ENCODE data around the gene SRD5A3.
"Not testable (repeated sequence)": the region's sequence is repeated elsewhere in the genome, so short reads cannot be mapped to it uniquely, and the experiment has no call there.

SRD5A3 gene

GRCh38 chr4:55355555-55355954, 9.5 kb downstream of the SRD5A3 start:
- Mint-ChIP-seq H3K27ac (no peak overlapping the region), H3K4me1 (ENCODE audit: low read depth) (peaks cover 32% of the 10 kb centered on the region), H3K36me3 (ENCODE audit: low read depth) (peaks cover 21% of the 10 kb centered on the region), H3K9me3 (no peaks in the 10 kb centered on the region), H3K4me3 (no peak overlapping the region), H3K27me3 (no peaks in the 10 kb centered on the region)

- Mint-ChIP-seq H3K27me3 (no peaks in the 10 kb centered on the region), H3K4me1 (ENCODE audit: low read depth) (peaks cover 28% of the 10 kb centered on the region), H3K27ac (no peak overlapping the region), H3K36me3 (ENCODE audit: low read depth) (peaks cover 25% of the 10 kb centered on the region), H3K9me3 (no peaks in the 10 kb centered on the region), H3K4me3 (no peak overlapping the region)
These were observed 11.0 kb downstream of the SRD5A3 start for GRCh38 chr4:55356991-55357461.

DNA sequence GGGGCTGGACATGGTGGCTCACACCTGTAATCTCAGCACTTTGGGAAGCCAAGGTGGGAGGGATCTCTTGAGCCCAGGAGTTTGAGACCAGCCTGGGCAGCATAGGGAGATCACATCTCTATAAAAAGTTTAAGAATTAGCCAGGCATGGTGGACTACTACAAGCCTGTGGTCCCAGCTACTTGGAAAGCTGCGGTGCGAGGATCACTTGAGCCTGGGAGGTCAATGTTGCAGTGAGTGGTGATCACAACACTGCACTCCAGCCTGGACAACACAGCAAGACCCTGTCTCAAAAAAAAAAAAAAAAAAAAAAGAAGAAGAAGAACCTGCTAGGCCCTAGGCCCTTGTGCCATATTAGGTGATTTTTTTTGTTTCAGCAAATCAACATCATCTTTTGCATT, 12.2 kb downstream of the SRD5A3 start:
- peaks cover 20% of the 10 kb centered on the region for H3K4me1 Mint-ChIP-seq (ENCODE audit: low read depth)
- H3K36me3 Mint-ChIP-seq (ENCODE audit: low read depth) = peaks cover 16% of the 10 kb centered on the region
- H3K4me3 Mint-ChIP-seq = no peak overlapping the region
- H3K27me3 Mint-ChIP-seq = no peaks in the 10 kb centered on the region
- H3K9me3 Mint-ChIP-seq = no peaks in the 10 kb centered on the region
- peak overlapping the region; percentile 49 for H3K27ac Mint-ChIP-seq

DNA sequence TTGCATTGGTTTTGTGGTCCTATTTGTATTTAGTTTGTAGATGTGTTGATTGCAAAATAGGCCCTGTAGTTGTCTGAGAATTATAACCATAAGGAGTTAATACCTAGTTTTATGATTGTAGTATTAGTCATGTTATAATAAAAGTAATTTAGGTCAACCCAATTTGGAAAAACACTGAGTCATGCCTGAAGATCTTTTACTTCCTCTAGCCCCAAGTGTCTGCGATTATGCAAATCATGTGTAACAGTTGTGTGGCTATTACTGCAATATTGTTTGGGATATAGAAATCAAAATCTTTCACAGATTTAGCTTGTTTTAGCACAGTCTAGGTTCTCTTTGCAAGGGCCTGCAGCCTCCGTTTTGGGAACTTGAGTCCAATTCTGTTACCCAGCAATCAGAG, 12.6 kb downstream of the SRD5A3 start:
- Mint-ChIP-seq H3K27me3 (no peaks in the 10 kb centered on the region), H3K4me1 (ENCODE audit: low read depth) (peaks cover 20% of the 10 kb centered on the region), H3K4me3 (no peak overlapping the region), H3K36me3 (ENCODE audit: low read depth) (peaks cover 11% of the 10 kb centered on the region), H3K9me3 (no peaks in the 10 kb centered on the region), H3K27ac (peak overlapping the region; percentile 49)

DNA sequence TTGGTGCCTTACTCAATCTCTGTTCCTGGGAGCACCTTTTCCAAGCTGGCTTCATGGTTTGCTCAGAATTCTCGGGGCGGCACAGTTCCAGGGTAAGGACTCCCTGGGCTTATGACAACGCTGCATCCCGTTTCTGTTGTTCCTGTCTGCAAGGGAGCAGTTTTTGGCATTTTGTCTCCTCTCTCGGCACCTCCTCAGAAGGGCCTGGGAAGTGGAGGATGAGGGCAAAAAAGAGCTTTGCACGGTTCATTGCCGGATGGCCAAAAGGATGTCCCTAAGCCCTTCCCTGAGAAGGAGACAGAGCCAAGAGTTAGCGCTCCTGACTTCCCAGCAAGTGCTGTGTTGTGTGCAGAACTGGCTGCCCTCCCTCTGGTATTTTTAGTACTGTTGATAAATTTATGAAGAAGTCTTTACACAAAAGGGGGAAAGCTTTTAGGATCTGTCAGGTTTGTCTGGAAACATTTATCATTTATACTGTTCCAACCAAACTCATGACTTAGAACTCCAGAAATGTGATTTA, 13.4 kb downstream of the SRD5A3 start:
- no peak overlapping the region for H3K4me3 Mint-ChIP-seq
- H3K4me1 Mint-ChIP-seq (ENCODE audit: low read depth) = peaks cover 20% of the 10 kb centered on the region
- H3K9me3 Mint-ChIP-seq = no peaks in the 10 kb centered on the region
- no peaks in the 10 kb centered on the region for H3K27me3 Mint-ChIP-seq
- H3K27ac Mint-ChIP-seq = peak overlapping the region; percentile 38
- peaks cover 7% of the 10 kb centered on the region for H3K36me3 Mint-ChIP-seq (ENCODE audit: low read depth)

DNA sequence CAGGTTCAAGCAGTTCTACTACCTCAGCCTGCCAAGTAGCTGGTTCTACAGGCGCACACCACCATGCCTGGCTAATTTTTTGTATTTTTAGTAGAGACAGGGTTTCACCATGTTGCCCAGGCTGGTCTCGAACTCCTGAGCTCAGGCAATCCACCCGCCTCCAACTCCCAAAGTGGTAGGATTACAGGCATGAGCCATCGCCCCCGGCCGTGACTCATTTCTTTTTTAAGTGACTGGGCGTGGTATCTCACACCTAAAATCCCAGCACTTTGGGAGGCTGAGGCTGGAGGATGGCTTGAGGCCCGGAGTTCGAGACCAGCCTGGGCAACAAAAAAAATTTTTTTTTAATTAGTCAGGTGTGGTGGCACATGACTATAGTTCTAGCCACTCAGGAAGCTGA, 16.9 kb downstream of the SRD5A3 start:
- not testable (repeated sequence) for H3K27ac Mint-ChIP-seq; H3K4me3 Mint-ChIP-seq; H3K9me3 Mint-ChIP-seq; H3K36me3 Mint-ChIP-seq (ENCODE audit: low read depth); H3K27me3 Mint-ChIP-seq
- H3K4me1 Mint-ChIP-seq (ENCODE audit: low read depth) = peaks cover 17% of the 10 kb centered on the region

- no peak overlapping the region for H3K27ac Mint-ChIP-seq
- H3K9me3 Mint-ChIP-seq = no peaks in the 10 kb centered on the region
- no peaks in the 10 kb centered on the region for H3K27me3 Mint-ChIP-seq
- peaks cover 8% of the 10 kb centered on the region for H3K4me1 Mint-ChIP-seq (ENCODE audit: low read depth)
- H3K4me3 Mint-ChIP-seq = no peak overlapping the region
- H3K36me3 Mint-ChIP-seq (ENCODE audit: low read depth) = peaks cover 7% of the 10 kb centered on the region
These were observed 17.8 kb downstream of the SRD5A3 start for GRCh38 chr4:55363691-55364351.

GRCh38 chr4:55364691-55365344, 18.8 kb downstream of the SRD5A3 start:
- Mint-ChIP-seq H3K27ac (no peak overlapping the region), H3K9me3 (no peaks in the 10 kb centered on the region), H3K36me3 (ENCODE audit: low read depth) (peaks cover 16% of the 10 kb centered on the region), H3K4me1 (ENCODE audit: low read depth) (no peaks in the 10 kb centered on the region), H3K4me3 (no peak overlapping the region), H3K27me3 (no peaks in the 10 kb centered on the region)

DNA sequence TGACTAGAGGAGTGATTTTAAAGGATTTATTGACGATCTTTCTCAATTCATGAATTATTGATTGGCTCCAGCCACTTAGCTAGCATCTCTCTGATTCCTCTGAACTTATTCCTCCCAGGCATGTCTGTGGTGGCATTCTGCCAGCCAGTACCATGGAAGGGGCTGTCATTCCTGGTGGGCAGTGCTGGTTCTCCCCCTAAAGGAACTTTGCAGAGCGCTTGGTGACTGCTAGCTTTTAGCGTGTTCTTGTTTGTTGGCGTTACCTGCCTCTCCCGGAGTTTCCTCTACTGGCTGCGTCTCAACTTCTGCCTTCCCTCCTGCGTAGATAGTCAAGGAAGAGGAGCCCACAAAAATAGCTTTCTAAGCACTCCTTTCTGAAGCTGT, 19.3 kb downstream of the SRD5A3 start:
- Mint-ChIP-seq H3K36me3 (ENCODE audit: low read depth) (peaks cover 18% of the 10 kb centered on the region), H3K27me3 (no peaks in the 10 kb centered on the region), H3K4me1 (ENCODE audit: low read depth) (no peaks in the 10 kb centered on the region), H3K9me3 (no peaks in the 10 kb centered on the region), H3K27ac (no peak overlapping the region), H3K4me3 (no peak overlapping the region)

GRCh38 chr4:55366621-55367020, 20.6 kb downstream of the SRD5A3 start:
- no peak overlapping the region for H3K27ac Mint-ChIP-seq
- H3K4me3 Mint-ChIP-seq = no peak overlapping the region
- peaks cover 18% of the 10 kb centered on the region for H3K36me3 Mint-ChIP-seq (ENCODE audit: low read depth)
- no peaks in the 10 kb centered on the region for H3K27me3 Mint-ChIP-seq
- H3K4me1 Mint-ChIP-seq (ENCODE audit: low read depth) = no peaks in the 10 kb centered on the region
- no peaks in the 10 kb centered on the region for H3K9me3 Mint-ChIP-seq

GRCh38 chr4:55367084-55367722, 21.2 kb downstream of the SRD5A3 start:
- no peak overlapping the region for H3K4me3 Mint-ChIP-seq
- H3K36me3 Mint-ChIP-seq (ENCODE audit: low read depth) = peaks cover 15% of the 10 kb centered on the region
- no peaks in the 10 kb centered on the region for H3K9me3 Mint-ChIP-seq
- no peaks in the 10 kb centered on the region for H3K27me3 Mint-ChIP-seq
- no peaks in the 10 kb centered on the region for H3K4me1 Mint-ChIP-seq (ENCODE audit: low read depth)
- no peak overlapping the region for H3K27ac Mint-ChIP-seq

- H3K36me3 Mint-ChIP-seq (ENCODE audit: low read depth) = peaks cover 11% of the 10 kb centered on the region
- no peaks in the 10 kb centered on the region for H3K27me3 Mint-ChIP-seq
- H3K4me3 Mint-ChIP-seq = no peak overlapping the region
- no peak overlapping the region for H3K27ac Mint-ChIP-seq
- H3K4me1 Mint-ChIP-seq (ENCODE audit: low read depth) = no peaks in the 10 kb centered on the region
- H3K9me3 Mint-ChIP-seq = no peaks in the 10 kb centered on the region
These were observed 23.9 kb downstream of the SRD5A3 start for GRCh38 chr4:55369968-55370367.

GRCh38 chr4:55372259-55372658, 26.2 kb downstream of the SRD5A3 start:
- Mint-ChIP-seq H3K27ac (no peak overlapping the region), H3K27me3 (no peaks in the 10 kb centered on the region), H3K36me3 (ENCODE audit: low read depth) (peaks cover 11% of the 10 kb centered on the region), H3K9me3 (no peaks in the 10 kb centered on the region), H3K4me3 (no peak overlapping the region), H3K4me1 (ENCODE audit: low read depth) (no peaks in the 10 kb centered on the region)

DNA sequence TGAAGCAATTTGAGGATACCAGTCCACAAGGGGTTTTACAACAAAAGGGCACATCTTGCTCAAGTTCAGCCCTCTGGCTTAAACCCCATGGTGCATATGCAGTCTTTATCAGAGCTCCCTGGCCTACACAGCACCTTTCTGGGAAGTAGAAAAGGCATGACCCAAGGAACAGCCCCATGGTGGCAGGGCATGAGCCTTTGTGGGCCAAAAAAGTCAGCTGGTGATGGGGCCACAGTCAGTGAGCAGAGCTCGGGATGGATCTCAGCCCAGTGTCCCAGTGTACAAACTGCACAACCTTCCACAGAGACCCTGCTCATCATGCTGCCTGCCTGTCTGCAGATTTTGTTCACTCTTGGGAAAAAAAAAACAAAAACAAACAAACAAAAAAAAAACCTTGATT, 27.4 kb downstream of the SRD5A3 start:
- Mint-ChIP-seq H3K4me3 (no peak overlapping the region), H3K9me3 (no peaks in the 10 kb centered on the region), H3K4me1 (ENCODE audit: low read depth) (no peaks in the 10 kb centered on the region), H3K36me3 (ENCODE audit: low read depth) (peaks cover 11% of the 10 kb centered on the region), H3K27ac (no peak overlapping the region), H3K27me3 (no peaks in the 10 kb centered on the region)

GRCh38 chr4:55376698-55377097, 30.7 kb downstream of the SRD5A3 start:
- H3K4me3 Mint-ChIP-seq = no peak overlapping the region
- H3K9me3 Mint-ChIP-seq = no peaks in the 10 kb centered on the region
- H3K27me3 Mint-ChIP-seq = no peaks in the 10 kb centered on the region
- no peak overlapping the region for H3K27ac Mint-ChIP-seq
- H3K4me1 Mint-ChIP-seq (ENCODE audit: low read depth) = no peaks in the 10 kb centered on the region
- no peaks in the 10 kb centered on the region for H3K36me3 Mint-ChIP-seq (ENCODE audit: low read depth)

All from stimulated activated naive CD8-positive, alpha-beta T cell treated with anti-CD3 and anti-CD28 coated beads, Interleukin-15, Interleukin-2, amounts not matched to agents 100 ng/mL and 50 ng/mL, for 24 hours (primary cell).